ENCODE results near the gene ZNF224.
A peak's percentile ranks its signal among the peaks of the same experiment; 100 is the strongest.

Gene ZNF224

GRCh38 chr19:44131955-44132354, 37.8 kb downstream of the ZNF224 start:
- DNase-seq, result no peak

DNA sequence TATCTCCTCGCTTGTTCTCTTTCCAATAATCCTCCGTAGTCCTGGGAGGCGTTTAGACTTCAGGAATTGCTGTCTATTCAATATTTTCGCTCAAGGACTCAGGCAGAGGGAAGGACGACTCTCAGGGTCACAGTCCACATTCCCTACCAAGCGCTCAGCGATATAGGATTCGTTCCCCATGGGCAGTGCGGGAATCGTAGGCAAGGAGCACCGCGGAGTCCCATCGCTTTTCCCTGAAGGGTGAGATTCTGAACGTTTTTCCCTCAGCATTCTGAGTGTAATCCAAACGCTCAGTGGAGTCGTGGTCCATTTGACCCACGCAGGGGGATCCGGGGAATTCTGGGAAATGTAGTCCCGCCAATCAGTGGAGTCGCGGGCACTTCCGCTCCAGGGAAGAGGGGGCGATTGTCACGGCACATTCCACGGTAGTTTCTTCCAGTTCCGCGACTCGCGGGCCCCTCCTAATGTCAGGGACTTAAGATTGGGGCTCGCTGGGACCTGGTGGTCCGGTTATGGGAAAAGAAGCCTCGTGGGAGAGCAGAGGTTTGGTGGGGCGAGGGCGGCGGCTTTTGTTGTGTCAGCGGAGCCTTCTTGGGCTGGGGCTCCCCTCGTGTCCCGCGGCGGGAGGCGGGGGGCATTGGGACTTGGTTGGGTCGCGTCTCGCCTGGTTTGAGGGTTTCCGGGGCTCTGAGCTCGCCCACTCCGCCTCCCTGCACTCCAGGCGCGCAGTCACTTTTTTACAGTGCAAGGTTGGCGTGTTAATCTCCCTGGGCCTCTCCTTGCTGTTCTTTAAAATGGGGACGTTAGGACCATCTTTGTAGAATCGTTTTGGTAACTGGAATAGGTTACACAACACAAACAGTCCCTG, 47.3 kb downstream of the ZNF224 start, which contains the start of gene ZNF234:
Gene ZNF234, plus strand, starts transcription at position 364 of the 868 bp plus-strand sequence. CDS start 3,079 bp downstream, outside the sequence.
- DNase-seq, result peak; percentile 41 to 86 (median 46)

DNA sequence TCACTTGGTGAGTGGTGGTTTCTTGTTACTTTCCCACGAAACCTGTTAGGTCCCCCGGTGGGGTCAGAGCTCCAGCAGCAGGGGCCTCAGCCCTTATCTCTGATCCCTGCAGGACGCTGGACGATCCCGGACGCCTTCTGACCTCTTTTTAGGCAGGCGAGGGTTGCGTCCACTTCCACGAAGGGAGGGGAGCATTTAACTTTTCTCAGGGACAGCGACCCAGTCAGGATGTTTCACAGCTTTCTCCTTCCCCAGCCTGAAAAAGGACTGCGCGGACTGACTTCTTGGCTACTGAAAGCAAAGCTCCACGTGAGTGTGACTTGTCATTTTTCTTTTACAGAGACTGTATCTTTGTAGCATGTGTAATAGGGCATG, 47.9 kb downstream of the ZNF224 start:
- no peak for DNase-seq

- DNase-seq, result no peak
Observed at GRCh38 chr19:44149776-44150175, 55.6 kb downstream of the ZNF224 start.

- no peak for DNase-seq
Observed at GRCh38 chr19:44151491-44151890, 57.3 kb downstream of the ZNF224 start.

GRCh38 chr19:44156475-44156874, 62.3 kb downstream of the ZNF224 start:
- DNase-seq, result no peak

Data from NCI-H1417 (cell line).